ENCODE measurements around the gene SRI.

Gene SRI

DNA sequence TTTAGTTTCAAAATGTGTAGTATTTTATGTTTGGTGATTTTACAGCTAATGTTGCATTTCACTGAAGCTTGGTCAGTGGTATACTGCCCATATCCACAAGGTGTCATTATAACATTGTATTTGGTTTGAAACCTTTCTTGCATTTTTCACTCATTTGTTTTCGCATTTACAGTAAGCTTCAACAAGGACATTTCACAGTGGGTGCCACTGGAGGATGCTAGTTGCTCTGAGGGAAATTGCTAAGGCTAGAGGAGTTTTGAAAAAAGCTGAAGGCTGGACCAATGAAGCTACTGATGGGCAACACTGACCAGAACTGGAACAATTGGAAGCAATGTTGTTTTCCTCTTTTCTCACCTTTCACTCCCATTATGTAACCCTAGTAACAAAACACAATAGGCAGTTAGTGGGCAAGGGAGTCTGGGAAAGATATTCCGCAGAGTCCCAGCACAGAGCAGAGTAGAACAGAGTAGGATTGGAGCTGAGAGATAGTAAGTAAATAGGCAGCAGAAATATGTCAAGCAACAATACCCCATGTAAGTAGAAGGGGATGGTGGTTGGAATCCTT is 23.6 kb upstream of the SRI start:
- no peak for DNase-seq (ENCODE audit: insufficient read length, low spot score)
- TF ChIP-seq POLR2A (IDR thresholded peaks at IDR 0.05; ENCODE audit: low read depth, low read length), result no peak
- FAIRE-seq, result peak; percentile 93

DNA sequence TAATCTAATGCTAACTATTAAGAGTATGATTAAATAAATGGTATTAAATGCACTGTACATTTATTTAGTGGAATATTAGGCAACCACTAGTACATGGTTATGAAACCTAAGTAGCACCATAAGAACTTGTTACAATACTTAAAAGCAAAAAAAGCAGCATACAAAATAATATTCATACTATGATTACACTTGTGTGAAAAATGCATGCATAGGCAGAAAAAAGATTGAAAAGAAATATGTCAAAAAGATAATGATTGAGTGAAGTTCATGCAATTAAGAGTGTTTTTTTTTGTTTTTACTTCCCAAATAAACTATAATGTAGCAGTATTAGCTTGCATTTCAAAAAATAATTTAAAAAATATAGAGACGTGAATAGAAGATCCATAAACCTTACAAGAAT is 20.0 kb upstream of the SRI start:
- DNase-seq (ENCODE audit: insufficient read length, low spot score), result no peak
- no peak for TF ChIP-seq POLR2A (IDR thresholded peaks at IDR 0.05; ENCODE audit: low read depth, low read length)
- FAIRE-seq, result no peak

DNA sequence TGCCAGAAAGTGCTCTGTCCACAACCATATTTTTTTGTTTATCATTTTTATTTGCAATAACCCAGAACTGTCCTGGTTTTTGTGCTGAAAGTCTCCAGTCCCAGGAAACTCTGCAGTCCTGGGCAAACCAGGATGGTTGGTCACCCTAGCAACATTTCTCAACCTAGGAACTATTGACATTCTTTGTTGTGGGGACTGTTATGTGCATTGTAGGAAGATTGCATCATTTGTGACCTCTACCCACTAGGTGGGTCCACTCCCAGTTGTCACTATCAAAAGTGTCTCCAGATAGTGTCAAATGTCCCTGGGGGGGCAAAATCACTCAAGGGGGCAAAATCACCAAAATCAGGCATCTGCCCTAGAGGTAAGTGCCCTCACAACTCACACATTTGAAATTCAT is 14.0 kb upstream of the SRI start:
- DNase-seq (ENCODE audit: insufficient read length, low spot score), result no peak
- no peak for TF ChIP-seq POLR2A (IDR thresholded peaks at IDR 0.05; ENCODE audit: low read depth, low read length)
- FAIRE-seq, result no peak

DNA sequence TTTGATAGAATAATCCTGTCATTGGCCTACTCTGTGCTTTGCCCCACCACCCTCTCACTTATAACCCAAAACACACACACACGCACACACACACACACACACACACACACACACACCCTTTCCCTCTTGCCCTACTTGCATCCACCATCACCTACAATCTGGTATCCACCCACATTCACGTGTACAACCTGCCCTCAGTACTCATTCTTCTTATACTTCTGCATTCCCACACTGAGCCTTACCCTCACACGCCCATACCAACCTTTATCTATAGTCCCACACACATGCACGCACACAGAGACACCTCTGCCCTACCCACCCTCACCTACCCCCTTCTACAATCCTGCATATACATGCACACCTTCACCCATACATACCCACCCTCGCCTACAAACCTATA is 10.8 kb upstream of the SRI start:
- no peak for DNase-seq (ENCODE audit: insufficient read length, low spot score)
- no peak for FAIRE-seq
- no peak for TF ChIP-seq POLR2A (IDR thresholded peaks at IDR 0.05; ENCODE audit: low read depth, low read length)

DNA sequence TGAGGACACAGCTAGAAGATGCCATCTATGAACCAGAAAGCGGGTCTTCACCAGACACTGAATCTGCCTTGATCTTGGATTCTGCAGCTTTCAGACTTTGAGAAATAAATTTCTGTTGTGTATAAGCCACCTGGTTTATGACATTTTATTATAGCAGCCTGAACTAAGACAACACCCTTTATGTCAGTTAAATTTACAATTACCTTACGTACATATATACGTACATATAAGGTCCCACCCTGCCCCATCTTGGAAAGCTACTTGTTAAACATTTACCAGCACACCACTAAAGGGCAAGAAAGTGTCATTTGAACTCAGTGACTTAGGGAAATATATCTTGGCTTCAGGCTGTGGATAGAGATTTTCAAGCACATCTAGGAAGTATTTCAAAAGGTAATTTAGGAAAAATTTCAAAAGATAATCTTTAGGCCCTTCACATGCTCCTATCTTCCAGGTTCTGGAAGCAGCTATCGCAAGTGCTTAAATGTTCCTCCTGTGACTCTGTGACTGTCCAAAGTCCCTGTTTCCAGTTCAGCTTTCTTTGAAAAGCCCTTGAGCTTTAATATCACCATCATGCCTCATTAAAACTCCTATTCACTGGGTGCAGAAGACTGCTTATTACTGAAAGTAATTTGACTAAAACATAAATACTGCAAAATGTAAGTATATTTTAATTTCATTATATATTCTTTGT is 9.6 kb upstream of the SRI start:
- DNase-seq (ENCODE audit: insufficient read length, low spot score), result no peak
- TF ChIP-seq POLR2A (IDR thresholded peaks at IDR 0.05; ENCODE audit: low read depth, low read length), result no peak
- FAIRE-seq, result no peak

DNA sequence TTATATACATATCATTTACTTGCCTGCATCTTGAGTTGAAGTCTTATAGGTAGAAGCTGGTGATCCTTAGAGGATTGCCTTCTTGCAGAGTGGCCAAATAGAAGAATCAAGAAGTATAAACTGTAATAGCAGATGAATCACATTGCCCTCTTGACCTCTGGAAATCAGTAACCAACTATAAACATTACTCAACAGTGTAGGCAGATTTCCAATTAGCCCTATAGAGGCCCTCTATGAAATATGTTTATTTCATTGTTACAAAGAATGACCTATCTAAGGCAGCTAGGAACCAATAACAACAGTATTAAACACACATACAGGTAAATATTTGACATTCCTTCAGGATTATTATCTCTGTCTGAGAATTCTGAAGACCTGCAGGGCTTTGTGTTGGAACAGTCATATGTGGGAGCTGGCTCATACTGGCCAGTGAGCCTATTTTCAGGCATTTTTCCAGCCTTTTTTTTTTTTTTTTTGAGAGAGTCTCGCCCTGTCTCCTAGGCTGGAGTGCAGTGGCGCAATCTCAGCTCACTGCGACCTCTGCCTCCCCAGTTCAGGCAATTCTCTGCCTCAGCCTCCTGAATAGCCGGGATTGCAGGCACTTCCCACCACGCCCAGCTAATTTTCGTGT is 7.2 kb upstream of the SRI start:
- TF ChIP-seq POLR2A (IDR thresholded peaks at IDR 0.05; ENCODE audit: low read depth, low read length), result no peak
- FAIRE-seq (peak; percentile 75), DNase-seq (ENCODE audit: insufficient read length, low spot score) (no peak)

DNA sequence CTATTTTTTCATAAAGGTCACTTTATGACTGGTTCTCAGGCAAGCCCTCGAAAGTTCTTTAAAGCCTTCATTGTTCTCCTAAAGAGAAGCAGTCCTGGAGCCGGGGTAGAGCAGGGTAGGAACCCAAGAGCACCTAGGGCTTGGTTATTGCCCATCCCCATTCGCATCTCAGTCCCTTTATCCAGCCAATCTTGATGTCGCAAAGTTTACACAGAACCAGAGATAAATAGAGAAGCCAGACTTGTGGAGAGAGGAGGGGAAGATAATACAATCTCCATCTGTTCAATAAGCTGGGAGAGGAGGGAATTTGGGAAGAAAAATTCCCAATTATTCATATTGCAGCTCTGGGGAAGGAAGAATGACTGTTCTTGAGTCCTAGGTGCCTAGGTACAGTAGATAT is 6.4 kb upstream of the SRI start:
- DNase-seq (ENCODE audit: insufficient read length, low spot score) (no peak), FAIRE-seq (no peak)
- TF ChIP-seq POLR2A (IDR thresholded peaks at IDR 0.05; ENCODE audit: low read depth, low read length), result no peak

DNA sequence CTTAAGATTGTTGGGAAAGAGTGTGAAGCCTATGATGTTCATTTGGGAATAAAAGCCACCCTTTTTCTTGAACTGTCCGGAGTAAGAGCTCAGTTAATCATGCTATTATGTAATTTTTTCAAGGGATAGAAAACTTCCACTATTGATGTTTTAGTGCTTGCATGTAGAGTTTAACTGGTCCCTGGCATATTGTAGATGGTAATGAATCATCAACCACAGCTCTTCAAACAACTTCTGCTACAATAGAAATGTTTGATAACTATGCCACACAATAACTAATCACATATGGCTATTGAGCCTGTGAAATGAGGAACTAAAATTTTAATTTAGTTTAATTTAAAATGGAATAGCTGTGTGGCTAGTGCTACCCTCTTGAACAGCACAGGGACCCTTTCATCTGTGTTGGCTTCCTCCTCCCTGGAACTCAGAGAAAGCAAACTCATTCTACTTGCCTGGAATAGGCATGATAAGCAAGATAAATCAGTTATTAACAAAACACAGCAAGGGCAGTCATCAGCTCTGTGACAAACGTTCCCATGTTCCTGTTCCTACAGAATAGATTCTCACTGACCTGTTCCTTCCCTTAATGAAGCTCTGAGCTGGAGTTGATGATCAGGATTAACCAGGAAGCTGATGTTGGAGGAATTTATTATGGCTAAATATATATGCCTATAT is 4.9 kb upstream of the SRI start:
- FAIRE-seq, result peak; percentile 33
- no peak for DNase-seq (ENCODE audit: insufficient read length, low spot score)

DNA sequence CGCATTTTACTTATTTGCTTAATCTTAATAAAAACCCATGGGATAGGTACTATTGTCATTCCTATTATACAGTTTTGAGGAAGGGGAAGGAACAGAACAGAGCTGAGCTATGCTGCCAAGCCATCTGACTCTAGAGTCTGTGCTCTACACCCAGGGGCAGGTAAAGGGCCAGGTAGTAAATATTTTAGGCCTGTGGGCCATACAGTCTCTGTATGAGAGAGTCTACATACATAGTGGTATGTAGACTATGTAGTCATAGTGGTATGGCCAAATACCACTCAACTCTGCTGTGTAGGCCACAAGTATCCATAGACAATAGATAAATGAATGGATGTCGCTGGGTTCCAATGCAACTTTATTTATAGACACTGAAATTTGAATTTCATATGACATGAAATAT is 3.4 kb upstream of the SRI start:
- TF ChIP-seq POLR2A (IDR thresholded peaks at IDR 0.05; ENCODE audit: low read depth, low read length), result no peak
- FAIRE-seq (no peak), DNase-seq (ENCODE audit: insufficient read length, low spot score) (no peak)

More for the DNA sequence above, 4.9 kb upstream of the SRI start:
- TF ChIP-seq POLR2A (IDR thresholded peaks at IDR 0.05; ENCODE audit: low read depth, low read length), result no peak

DNA sequence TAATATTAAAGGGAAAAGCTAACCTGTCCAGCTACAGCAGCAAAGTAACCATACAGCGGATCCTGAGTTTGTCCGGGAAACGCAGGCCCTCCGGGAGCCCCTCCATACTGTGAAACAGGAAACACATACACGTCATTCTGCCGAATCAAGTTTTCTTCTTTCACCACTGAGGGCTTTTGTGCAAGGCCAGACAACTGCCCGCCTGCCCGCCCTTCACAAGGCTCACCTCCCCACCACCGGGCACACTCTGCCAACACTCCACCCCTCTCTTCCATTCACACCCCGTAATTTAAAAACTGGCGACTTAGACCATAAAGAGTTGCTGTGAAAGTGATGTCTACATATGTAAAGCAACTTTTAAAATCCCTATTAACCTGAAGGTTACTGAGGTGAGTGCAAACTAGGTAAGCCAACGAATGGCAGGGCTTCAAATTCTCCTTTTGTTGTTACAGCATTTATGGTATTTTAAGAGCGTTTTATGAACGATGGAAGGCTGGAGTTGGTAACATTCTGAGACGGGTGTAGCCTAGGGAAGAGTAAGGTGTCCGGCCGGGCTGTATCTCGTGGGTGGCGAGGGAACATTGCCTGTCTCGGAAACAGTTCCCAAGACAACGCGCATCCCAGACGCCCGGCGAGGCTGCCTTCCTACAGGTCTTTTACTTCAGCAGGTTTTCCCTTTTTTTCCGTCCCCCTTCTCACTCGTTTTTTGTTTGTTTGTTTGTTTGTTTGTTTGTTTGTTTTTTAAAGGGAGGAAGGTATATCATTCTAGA is 817 bp downstream of the SRI start:
- no peak for TF ChIP-seq POLR2A (IDR thresholded peaks at IDR 0.05; ENCODE audit: low read depth, low read length)
- peak; percentile 12 for DNase-seq (ENCODE audit: insufficient read length, low spot score)
- FAIRE-seq, result no peak

DNA sequence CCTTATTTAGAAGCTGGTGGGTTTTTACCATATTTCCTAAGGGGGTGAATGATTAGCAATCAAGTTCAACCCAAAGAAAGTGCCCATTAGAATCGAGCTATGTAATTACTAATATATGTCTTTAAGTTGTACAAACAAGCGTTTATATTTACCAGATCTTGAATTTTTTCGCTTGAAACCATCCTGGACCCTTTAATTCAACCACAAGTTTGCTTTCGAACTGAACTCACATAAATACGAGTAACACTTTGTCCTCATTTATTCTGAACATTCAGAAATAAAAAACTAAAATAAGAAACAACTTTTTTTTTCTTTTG is 1.5 kb downstream of the SRI start:
- DNase-seq (ENCODE audit: insufficient read length, low spot score) (no peak), FAIRE-seq (no peak)
- TF ChIP-seq POLR2A (IDR thresholded peaks at IDR 0.05; ENCODE audit: low read depth, low read length), result no peak

DNA sequence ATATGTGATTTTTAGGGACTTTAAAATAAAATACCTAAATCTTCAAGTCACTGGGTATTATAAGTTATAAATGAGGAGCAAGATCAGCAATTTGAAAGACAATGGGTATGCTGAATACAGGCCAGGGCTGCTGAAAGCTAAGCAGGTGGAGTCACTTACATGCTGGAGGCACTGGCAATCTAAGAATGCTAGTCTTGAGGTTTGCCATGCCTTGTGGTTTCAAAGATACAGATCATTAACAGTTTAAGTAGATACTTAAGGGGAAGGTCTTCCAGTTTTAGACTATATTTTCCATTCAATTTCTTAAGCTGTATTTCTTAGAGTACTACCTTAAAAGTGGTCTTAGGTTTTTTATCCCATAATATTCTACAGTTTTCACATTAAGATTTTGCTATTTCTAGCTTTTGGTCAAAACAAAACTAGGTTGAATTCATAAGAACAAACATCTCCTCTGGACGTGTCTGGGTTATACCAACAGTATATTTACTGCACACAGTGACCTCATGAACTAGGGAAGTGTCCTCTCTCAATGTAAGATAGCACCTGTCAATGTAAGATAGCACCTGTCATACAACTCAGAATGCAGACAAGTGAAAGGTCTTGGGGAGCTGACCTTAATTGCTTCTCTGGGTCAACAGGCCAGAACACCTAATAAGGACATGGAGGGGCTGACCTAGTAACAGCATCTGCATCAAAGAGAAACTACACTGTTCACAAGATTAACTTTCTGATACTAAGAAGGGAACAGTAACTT is 2.0 kb downstream of the SRI start:
- no peak for DNase-seq (ENCODE audit: insufficient read length, low spot score)
- no peak for FAIRE-seq
- TF ChIP-seq POLR2A (IDR thresholded peaks at IDR 0.05; ENCODE audit: low read depth, low read length), result no peak

DNA sequence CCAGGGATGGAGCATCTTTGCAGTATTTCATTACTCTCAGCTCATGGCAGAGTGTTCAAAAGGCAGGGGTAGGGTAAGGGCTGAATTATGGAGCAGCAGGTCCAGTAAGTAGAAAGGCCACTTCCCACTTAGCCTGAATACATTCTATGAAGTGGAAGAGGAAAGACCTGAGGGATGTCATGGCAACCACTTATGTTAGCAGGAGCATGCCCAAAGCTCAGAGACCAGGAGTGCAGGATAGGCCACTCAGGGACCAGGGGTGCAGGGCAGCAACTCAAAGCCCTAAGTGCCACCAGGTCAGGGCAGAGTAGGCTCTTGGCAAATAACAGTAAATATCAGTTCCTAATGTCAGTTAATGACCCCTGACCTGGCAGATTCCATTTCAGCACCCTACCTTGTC is 3.6 kb downstream of the SRI start:
- TF ChIP-seq POLR2A (IDR thresholded peaks at IDR 0.05; ENCODE audit: low read depth, low read length), result no peak
- FAIRE-seq (no peak), DNase-seq (ENCODE audit: insufficient read length, low spot score) (no peak)

Data from H54 (cell line).